Panc1 (cell line): ENCODE results near the gene SLIT1. TPM values are rescaled to one million over a fixed set of nuclear protein-coding genes. Genes with fewer than 3 reads are reported as not detected.

ENCODE experiments used
- ATAC-seq: fragments of 200-7000 bp; cut with Tn5 transposase; 2 replicates; pipeline ENCODE4 v1.9.1; 2020; ENCODE audit warnings: mild to moderate bottlenecking, moderate library complexity
- BruUV-seq: library from RNA; stranded (reverse); fragments of 400-500 nt; replicated peaks from 2 replicates; lab custom pipeline; 2021; lab: Mats Ljungman, UMichigan
- CTCF ChIA-PET: fragments of 300-600 bp; sonication (Branson Sonifier 250); formaldehyde crosslinking; loops from one replicate; lab custom pipeline; 2022; ENCODE audit warnings: antibody characterized with exemption; lab: Charles Lee
- POLR2A ChIA-PET: fragments of 300-600 bp; sonication (Branson Sonifier 250); formaldehyde crosslinking; loops from one replicate; lab custom pipeline; 2022; ENCODE audit warnings: antibody characterized with exemption; lab: Charles Lee
- DNase-seq: peaks from one replicate; pipeline ENCODE4 v3.0.0-alpha.2; 2010; ENCODE audit warnings: low read depth, low spot score
- H3K27ac ChIP-seq: 2 replicates; pipeline ENCODE4 v1.5.1; 2011; ENCODE audit warnings: mild to moderate bottlenecking, low read length, inconsistent platforms
- H3K27me3 ChIP-seq: fragments of 200-500 bp; sonication (Bioruptor generic); 2 replicates; pipeline ENCODE4 v1.6.0; 2014; ENCODE audit warnings: low read length, inconsistent platforms; ENCODE audit not compliant: control insufficient read depth, insufficient read depth
- H3K36me3 ChIP-seq: fragments of 200-500 bp; sonication (Bioruptor generic); 2 replicates; pipeline ENCODE4 v1.5.1; 2014; ENCODE audit warnings: inconsistent platforms, mild to moderate bottlenecking, low read length, moderate library complexity; ENCODE audit not compliant: control insufficient read depth, insufficient read depth
- H3K4me1 ChIP-seq: 2 replicates; pipeline ENCODE4 v1.5.1; 2011; ENCODE audit warnings: inconsistent platforms, mild to moderate bottlenecking, low read length, moderate library complexity; ENCODE audit not compliant: control insufficient read depth, insufficient read depth
- H3K4me3 ChIP-seq, 2 experiments: 2 replicates each; pipeline ENCODE4 v1.5.1; 2011 to 2012; ENCODE audit warnings: low read depth in 2 of 2, low read length in 2 of 2, mild to moderate bottlenecking in 2 of 2, inconsistent platforms in 1 of 2, moderate library complexity in 1 of 2
- H3K9me3 ChIP-seq: fragments of 200-500 bp; sonication (Bioruptor generic); 2 replicates; pipeline ENCODE4 v1.5.1; 2014; ENCODE audit warnings: low read depth, mild to moderate bottlenecking, inconsistent platforms, low read length, moderate library complexity; ENCODE audit not compliant: control insufficient read depth, insufficient read depth
- POLR2AphosphoS5 ChIP-seq: IDR thresholded peaks from 2 replicates; pipeline ENCODE4 v1.6.1; 2012; ENCODE audit warnings: mild to moderate bottlenecking, low read depth, low read length, moderate library complexity
- SIN3A ChIP-seq: IDR thresholded peaks from 2 replicates; pipeline ENCODE4 v1.6.1; 2012; ENCODE audit warnings: low read depth, mild to moderate bottlenecking, low read length, moderate library complexity, borderline replicate concordance; ENCODE audit not compliant: insufficient read depth
- TCF7L2 ChIP-seq: IDR thresholded peaks from 2 replicates; pipeline ENCODE4 v1.6.1; 2011; ENCODE audit warnings: mild to moderate bottlenecking, low read depth, low read length, inconsistent platforms
- in situ Hi-C: cut with HindIII; loops from 2 replicates; pipeline ENCODE4 v1.10.0; 2016; ENCODE audit warnings: low sequenced_read_pairs, low pct_unique_long_range_greater_than_20kb
- intact Hi-C: fragments of 100-400 bp; cut with micrococcal nuclease; formaldehyde crosslinking; loops from one replicate; pipeline ENCODE4 v1.10.0; 2022; ENCODE audit not compliant: unreplicated experiment
- total RNA-seq: library from RNA; stranded (reverse); gene quantifications from one replicate; pipeline ENCODE4 v1.2.1, GENCODE V29; 2021; ENCODE audit not compliant: unreplicated experiment
- TF ChIP-seq, protein P1 (sequence below): fragments of 450-650 bp; IDR thresholded peaks from 2 replicates; pipeline ENCODE4 v1.5.1; 2017; ENCODE audit warnings: mild to moderate bottlenecking
- TF ChIP-seq, protein P2 (sequence below), 2 experiments: IDR thresholded peaks; 2 replicates each; pipeline ENCODE4 v1.6.1; 2011 to 2012; ENCODE audit warnings: low read depth in 2 of 2, control low read depth in 1 of 2, low read length in 1 of 2, mild to moderate bottlenecking in 1 of 2, moderate library complexity in 1 of 2; ENCODE audit not compliant: insufficient read depth in 1 of 2

Gene SLIT1
- total RNA-seq, 1 experiment from 2014 or later: 2.6 TPM

DNA sequence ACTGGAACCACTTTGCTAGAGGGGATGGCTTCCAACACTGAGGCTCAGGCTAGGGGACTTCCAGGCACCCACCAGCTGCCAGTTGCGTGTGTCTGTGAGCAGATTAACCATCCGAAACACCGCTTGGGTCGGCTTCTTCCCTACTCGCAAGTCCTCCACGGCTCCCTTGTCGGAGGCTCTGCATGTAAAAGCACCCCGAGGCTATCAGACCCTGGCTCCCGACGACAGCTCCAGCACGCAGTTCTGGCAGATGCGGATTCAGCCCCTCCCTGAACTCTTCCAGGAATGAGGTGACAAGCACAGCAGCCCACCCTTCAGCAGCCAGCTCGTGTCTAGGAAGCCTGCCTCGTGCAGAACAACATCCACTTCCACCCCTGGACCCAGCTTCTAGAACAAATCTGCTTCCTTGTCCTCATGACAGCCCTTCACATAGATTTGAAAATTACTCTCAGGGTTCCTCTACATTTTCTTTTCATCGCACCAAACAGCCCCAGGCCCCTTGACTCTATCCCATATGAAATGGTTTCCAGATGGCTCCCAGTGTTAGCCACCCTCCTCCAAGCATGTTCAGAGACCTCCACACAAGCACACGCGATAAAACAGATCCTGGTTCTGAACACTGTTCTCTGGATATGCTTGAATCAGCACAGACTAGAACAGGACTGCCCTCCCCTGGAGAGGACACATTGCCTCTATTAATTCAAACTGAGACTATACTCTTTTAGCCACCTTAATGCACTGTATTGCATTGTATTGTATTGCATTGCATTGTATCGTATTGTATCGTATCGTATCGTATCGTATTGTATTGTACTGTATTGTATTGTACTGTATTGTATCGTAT, 44.6 kb downstream of the SLIT1 start:
- peaks cover 6% of the 10 kb centered on the region for H3K27me3 ChIP-seq
- H3K27ac ChIP-seq: no peak overlapping the region
- H3K36me3 ChIP-seq: no peaks in the 10 kb centered on the region
- no peaks in the 10 kb centered on the region for H3K4me1 ChIP-seq
- no TSS peak for BruUV-seq
- in situ Hi-C loops: no loop called here
- intact Hi-C loops: no loop called here
- ChIA-PET POLR2A (interaction anchor here (0.5 kb wide), 1 partner anchor 132 kb away, joined by 4 read pairs; no protein-coding TSS in a partner anchor), CTCF (interaction anchor here (0.5 to 0.6 kb wide), 2 partner anchors 31 to 69 kb away, joined by 4 to 5 read pairs; no protein-coding TSS in a partner anchor)
- H3K4me3 ChIP-seq: no peak overlapping the region
- no peak for ATAC-seq
- no peaks in the 10 kb centered on the region for H3K9me3 ChIP-seq
- TF ChIP-seq TCF7L2 (no peak), SIN3A (no peak), POLR2AphosphoS5 (no peak)
- TF ChIP-seq, protein P1, sequence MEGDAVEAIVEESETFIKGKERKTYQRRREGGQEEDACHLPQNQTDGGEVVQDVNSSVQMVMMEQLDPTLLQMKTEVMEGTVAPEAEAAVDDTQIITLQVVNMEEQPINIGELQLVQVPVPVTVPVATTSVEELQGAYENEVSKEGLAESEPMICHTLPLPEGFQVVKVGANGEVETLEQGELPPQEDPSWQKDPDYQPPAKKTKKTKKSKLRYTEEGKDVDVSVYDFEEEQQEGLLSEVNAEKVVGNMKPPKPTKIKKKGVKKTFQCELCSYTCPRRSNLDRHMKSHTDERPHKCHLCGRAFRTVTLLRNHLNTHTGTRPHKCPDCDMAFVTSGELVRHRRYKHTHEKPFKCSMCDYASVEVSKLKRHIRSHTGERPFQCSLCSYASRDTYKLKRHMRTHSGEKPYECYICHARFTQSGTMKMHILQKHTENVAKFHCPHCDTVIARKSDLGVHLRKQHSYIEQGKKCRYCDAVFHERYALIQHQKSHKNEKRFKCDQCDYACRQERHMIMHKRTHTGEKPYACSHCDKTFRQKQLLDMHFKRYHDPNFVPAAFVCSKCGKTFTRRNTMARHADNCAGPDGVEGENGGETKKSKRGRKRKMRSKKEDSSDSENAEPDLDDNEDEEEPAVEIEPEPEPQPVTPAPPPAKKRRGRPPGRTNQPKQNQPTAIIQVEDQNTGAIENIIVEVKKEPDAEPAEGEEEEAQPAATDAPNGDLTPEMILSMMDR: no peak
- TF ChIP-seq, protein P2, sequence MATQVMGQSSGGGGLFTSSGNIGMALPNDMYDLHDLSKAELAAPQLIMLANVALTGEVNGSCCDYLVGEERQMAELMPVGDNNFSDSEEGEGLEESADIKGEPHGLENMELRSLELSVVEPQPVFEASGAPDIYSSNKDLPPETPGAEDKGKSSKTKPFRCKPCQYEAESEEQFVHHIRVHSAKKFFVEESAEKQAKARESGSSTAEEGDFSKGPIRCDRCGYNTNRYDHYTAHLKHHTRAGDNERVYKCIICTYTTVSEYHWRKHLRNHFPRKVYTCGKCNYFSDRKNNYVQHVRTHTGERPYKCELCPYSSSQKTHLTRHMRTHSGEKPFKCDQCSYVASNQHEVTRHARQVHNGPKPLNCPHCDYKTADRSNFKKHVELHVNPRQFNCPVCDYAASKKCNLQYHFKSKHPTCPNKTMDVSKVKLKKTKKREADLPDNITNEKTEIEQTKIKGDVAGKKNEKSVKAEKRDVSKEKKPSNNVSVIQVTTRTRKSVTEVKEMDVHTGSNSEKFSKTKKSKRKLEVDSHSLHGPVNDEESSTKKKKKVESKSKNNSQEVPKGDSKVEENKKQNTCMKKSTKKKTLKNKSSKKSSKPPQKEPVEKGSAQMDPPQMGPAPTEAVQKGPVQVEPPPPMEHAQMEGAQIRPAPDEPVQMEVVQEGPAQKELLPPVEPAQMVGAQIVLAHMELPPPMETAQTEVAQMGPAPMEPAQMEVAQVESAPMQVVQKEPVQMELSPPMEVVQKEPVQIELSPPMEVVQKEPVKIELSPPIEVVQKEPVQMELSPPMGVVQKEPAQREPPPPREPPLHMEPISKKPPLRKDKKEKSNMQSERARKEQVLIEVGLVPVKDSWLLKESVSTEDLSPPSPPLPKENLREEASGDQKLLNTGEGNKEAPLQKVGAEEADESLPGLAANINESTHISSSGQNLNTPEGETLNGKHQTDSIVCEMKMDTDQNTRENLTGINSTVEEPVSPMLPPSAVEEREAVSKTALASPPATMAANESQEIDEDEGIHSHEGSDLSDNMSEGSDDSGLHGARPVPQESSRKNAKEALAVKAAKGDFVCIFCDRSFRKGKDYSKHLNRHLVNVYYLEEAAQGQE (IDR thresholded peaks at IDR 0.05; ENCODE audit: insufficient read depth in 1 of 2, low read depth in 2 of 2, low read length in 1 of 2): no peak
- DNase-seq: no peak

DNA sequence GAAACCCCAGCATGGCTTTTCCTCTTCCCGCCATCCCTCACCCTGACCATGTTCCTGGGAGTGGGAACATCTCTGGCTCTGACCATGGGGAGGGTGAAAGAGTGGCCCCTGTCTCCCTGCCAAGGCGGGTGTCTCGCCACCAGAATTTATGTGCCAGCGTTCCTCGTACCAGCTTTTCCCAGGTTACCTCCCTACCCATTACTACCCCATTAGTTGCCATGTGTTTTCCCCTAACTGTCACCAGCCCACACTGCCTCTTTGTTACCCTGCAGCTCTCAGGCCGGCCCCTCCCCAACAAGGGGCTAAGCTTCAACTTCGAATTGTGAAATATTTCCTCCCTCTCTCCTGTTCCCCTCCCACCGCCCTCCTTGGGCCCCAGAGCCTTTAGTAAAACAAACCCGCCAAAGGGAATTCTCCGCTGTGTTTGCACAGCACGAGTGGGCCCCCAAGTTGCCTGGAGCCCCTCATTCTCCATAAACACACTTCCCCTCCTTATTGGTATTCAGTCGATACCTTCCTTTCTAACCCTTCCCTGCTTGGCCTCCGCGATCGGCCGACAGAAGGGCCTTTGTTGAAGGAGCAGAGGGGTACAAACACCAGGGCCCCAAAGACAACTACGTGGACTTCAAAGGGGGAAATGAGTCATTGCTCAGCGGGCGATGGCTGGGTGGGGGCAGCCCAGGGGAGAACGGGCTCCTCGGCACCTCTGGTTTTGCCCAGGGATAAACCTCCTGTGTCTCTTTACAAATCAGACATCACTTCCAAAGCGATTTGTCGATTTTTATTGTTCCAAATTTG, 45.5 kb downstream of the SLIT1 start:
- ChIA-PET CTCF (interaction anchor here (0.6 kb wide), 1 partner anchor 32 kb away, joined by 4 read pairs; no protein-coding TSS in a partner anchor), POLR2A (no interaction called here)
- TF ChIP-seq SIN3A (no peak), POLR2AphosphoS5 (no peak), TCF7L2 (no peak)
- TF ChIP-seq, protein P2 (IDR thresholded peaks at IDR 0.05; ENCODE audit: insufficient read depth in 1 of 2, low read depth in 2 of 2, low read length in 1 of 2): no peak
- TF ChIP-seq, protein P1: no peak
- Histone ChIP-seq H3K27me3 (peaks cover 6% of the 10 kb centered on the region), H3K4me3 (no peak overlapping the region), H3K4me1 (no peaks in the 10 kb centered on the region), H3K27ac (no peak overlapping the region), H3K36me3 (no peaks in the 10 kb centered on the region), H3K9me3 (no peaks in the 10 kb centered on the region)
- BruUV-seq: no TSS peak
- intact Hi-C loops: no loop called here
- DNase-seq (no peak), ATAC-seq (no peak)
- in situ Hi-C loops: no loop called here
